GM12872 (cell line): ENCODE results near the gene IFNL4.

Experiments used
- TF ChIP-seq, protein P1 (sequence below): IDR thresholded peaks from 3 replicates; pipeline ENCODE4 v1.5.1; 2011; ENCODE audit warnings: low read depth, mild to moderate bottlenecking, low read length, moderate library complexity; ENCODE audit not compliant: insufficient read depth

Gene IFNL4

GRCh38 chr19:39248806-39249205 lies at the start of gene IFNL4:
Gene IFNL4 (minus strand): TSS chr19:39248856.
- TF ChIP-seq, protein P1, sequence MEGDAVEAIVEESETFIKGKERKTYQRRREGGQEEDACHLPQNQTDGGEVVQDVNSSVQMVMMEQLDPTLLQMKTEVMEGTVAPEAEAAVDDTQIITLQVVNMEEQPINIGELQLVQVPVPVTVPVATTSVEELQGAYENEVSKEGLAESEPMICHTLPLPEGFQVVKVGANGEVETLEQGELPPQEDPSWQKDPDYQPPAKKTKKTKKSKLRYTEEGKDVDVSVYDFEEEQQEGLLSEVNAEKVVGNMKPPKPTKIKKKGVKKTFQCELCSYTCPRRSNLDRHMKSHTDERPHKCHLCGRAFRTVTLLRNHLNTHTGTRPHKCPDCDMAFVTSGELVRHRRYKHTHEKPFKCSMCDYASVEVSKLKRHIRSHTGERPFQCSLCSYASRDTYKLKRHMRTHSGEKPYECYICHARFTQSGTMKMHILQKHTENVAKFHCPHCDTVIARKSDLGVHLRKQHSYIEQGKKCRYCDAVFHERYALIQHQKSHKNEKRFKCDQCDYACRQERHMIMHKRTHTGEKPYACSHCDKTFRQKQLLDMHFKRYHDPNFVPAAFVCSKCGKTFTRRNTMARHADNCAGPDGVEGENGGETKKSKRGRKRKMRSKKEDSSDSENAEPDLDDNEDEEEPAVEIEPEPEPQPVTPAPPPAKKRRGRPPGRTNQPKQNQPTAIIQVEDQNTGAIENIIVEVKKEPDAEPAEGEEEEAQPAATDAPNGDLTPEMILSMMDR: no peak

DNA sequence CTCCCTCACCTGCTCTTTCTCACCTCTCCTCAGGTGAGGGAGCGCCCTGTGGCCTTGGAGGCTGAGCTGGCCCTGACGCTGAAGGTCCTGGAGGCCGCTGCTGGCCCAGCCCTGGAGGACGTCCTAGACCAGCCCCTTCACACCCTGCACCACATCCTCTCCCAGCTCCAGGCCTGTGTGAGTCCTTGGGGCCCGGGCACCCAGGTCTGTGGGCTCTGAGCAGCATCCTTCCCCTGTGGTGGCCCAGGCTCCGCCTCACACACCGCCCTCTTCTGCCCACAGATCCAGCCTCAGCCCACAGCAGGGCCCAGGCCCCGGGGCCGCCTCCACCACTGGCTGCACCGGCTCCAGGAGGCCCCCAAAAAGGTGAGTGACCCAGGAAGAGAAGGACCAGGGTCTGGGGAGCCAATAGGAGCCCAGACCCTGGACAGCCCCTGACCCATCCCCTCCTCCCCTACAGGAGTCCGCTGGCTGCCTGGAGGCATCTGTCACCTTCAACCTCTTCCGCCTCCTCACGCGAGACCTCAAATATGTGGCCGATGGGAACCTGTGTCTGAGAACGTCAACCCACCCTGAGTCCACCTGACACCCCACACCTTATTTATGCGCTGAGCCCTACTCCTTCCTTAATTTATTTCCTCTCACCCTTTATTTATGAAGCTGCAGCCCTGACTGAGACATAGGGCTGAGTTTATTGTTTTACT lies 49.4 kb upstream of the IFNL4 start:
- TF ChIP-seq, protein P1: no peak

- TF ChIP-seq, protein P1: no peak
These were observed 48.2 kb upstream of the IFNL4 start for GRCh38 chr19:39296906-39297305.

GRCh38 chr19:39296055-39296645 lies 47.5 kb upstream of the IFNL4 start, which contains the start of gene IFNL1:
Gene IFNL1 (plus strand): TSS chr19:39296407. CDS start chr19:39296422, 15 bp downstream.
- TF ChIP-seq, protein P1: no peak

DNA sequence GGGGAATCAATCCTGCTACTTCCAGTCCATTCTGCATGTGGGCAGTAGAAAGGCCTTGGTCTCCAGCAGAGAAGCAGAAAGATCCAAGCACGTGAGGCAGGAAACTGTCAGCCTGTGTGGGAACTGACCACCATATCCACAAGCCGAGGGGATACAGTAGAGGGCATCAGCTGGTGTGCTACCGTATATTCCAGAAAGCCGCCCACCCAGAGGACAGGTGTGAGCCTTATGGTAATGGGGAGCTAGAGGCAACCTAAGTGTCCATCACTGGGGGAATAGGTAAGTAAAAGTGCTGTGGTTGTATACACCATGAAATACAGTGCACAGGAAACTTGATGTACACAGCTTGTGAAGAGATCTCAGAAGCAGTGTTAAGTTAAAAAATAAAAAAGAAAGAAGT lies 44.7 kb upstream of the IFNL4 start:
- TF ChIP-seq, protein P1: no peak

DNA sequence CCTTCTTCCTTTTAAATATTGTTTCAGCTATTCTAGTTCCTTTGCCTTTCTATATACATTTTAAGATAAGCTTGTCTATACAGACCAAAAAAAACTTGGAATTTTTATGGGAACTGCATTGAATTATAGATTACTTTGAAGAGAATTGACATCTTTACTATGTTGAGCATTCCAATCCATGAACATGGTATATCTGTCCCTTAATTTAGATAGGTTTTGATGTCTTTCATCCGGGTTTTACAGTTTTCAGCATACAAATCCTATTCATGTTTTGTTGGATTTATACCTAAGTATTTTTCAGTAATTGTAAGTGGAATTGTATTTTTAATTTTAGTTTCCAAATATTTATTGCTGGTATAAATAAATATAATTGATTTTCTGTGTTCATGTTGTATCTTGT lies 35.4 kb upstream of the IFNL4 start:
- TF ChIP-seq, protein P1: no peak

DNA sequence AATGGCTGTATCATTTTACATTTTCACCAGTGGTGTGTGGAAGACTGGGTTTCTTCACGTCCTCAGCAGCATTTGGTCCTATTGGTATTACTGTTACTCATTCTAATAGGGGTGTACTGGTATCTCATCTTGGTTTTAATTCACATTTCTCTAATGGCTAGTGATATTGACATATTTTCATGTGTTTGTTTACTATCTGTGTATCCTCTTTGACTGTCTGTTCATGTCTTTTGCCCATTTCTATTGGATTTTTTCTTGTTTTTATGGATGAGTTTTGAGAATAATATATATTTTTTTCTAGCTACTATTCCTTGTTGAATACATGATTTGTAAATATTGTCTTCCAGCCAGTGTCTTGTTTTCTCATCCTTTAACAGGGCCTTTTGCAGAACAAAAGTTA lies 33.4 kb upstream of the IFNL4 start:
- TF ChIP-seq, protein P1: no peak
